Measurements from ENCODE around the gene PITX2. TPM values are rescaled to one million over a fixed set of nuclear protein-coding genes. Genes with fewer than 3 reads are reported as not detected.

PITX2 gene
- total and polyA plus RNA-seq, 2 of the 13 experiments (the other 11 are each of a cell fraction or from before 2014, with no cell fraction given) = not detected

GRCh38 chr4:110618581-110619462 is 4.1 kb downstream of the PITX2 start (continued):
- no peak for TF ChIP-seq FIP1L1 (IDR thresholded peaks at IDR 0.05; ENCODE audit: borderline replicate concordance, insufficient read depth, low read depth, low read length)

- Histone ChIP-seq H3K4me3 (replicated peaks in 1 of 3; ENCODE audit: insufficient read depth in 1 of 3, low read depth in 2 of 3, low read length in 3 of 3) (no peak overlapping the region), H3K27ac (ENCODE audit: extremely low read length, insufficient read depth, low read length) (no peak overlapping the region), H4K20me1 (ENCODE audit: insufficient read depth, low read length) (no peaks in the 10 kb centered on the region), H2AFZ (ENCODE audit: low read length) (no peak overlapping the region), H3K79me2 (ENCODE audit: insufficient read depth, low read length) (no peaks in the 10 kb centered on the region), H3K9me3 (ENCODE audit: low read length) (no peaks in the 10 kb centered on the region), H3K4me1 (ENCODE audit: insufficient read depth, low read length) (0 out of 2 replicates have a peak, but pooled peaks cover 12% of the 10 kb centered on the region), H3K36me3 (replicated peaks in 1 of 2; ENCODE audit: control insufficient read depth in 1 of 2, insufficient read depth in 2 of 2, low read length in 2 of 2) (no peaks in the 10 kb centered on the region), H3K27me3 (ENCODE audit: control insufficient read depth in 1 of 2, insufficient read depth in 2 of 2, low read length in 2 of 2) (peaks cover 3 to 59% of the 10 kb centered on the region in 2 experiments), H3K4me2 (ENCODE audit: low read depth, low read length) (no peak overlapping the region), H3K9ac (ENCODE audit: insufficient read depth, low read depth, low read length) (no peak overlapping the region)
- TF ChIP-seq PRPF4 (IDR thresholded peaks at IDR 0.05; ENCODE audit: low read depth, low read length, poor library complexity, severe bottlenecking) (no peak), ZNF282 (IDR thresholded peaks at IDR 0.05; ENCODE audit: partially characterized antibody) (no peak), ZNF276 (CRISPR knock-in tag; IDR thresholded peaks at IDR 0.05; ENCODE audit: low read depth) (no peak)
- 51% methylated on average over 35 of the region's 38 CpGs for WGBS (ENCODE audit: low lambda C conversion rate)
- ChIA-PET POLR2A (no interaction called here), CTCF (ENCODE audit: low intra/inter-chr PET ratio, low total read pairs) (no interaction called here)
- intact Hi-C loops (cut with micrococcal nuclease; ENCODE audit: unreplicated experiment) = no loop called here
- BruUV-seq (replicated peaks) = no TSS peak
- FAIRE-seq (no peak), ATAC-seq (no peak), DNase-seq (ENCODE audit: low spot score) (no peak)
- in situ Hi-C loops (cut with HindIII; ENCODE audit: extremely low pct_ligation_motif_present, low pct_unique_long_range_greater_than_20kb) = no loop called here
These were observed 5.0 kb downstream of the PITX2 start for GRCh38 chr4:110617646-110618580.
